Stimulated activated CD4-positive, alpha-beta T cell treated with anti-CD3 and anti-CD28 coated beads, Interleukin-15, amount 100 ng/mL, for 1 hour (primary cell): ENCODE results near the gene TDRD9.

ENCODE experiments used
- DNase-seq, 2 donors: peaks; one replicate each; pipeline ENCODE4 v3.0.0-alpha.2; 2020; ENCODE audit warnings: low read depth in 1 of 2, low spot score in 1 of 2

The TDRD9 gene

DNA sequence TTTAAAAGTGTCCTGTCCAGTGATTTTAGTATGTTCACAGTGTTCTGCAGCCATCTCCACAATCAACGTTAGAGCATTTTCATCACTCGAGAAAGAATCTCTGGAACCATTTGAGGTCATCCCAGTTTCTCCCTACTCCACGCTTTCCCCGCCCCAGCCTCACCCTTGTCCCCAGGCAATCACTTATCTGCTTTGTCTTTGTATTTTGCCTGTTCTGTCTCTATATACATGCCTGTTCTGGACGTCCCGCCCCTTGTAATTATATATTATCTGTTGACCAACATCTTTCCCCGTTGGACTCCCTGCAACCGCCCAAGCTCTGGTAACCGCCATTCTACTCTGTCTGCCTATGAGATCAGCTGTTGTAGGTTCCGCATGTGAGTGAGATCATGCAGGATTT, 135.7 kb downstream of the TDRD9 start:
- no peak for DNase-seq

DNA sequence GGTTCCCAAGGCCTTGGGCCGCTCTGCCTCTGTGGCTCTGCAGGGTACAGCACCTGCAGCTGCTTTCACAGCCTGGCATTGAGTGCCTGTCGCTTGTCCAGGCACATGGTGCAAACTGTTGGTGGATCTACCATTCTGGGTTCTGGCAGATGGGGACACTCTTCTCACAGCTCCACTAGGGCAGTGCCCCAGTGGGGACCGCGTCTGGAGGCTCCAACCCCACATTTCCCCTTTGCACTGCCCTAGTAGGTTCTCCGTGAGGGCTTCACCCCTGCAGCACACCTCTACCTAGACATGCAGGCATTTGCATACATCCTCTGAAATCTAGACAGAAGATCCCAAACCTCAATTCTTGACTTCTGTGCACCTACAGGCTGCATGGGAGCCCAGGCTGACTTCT, 138.0 kb downstream of the TDRD9 start:
- no peak for DNase-seq

DNA sequence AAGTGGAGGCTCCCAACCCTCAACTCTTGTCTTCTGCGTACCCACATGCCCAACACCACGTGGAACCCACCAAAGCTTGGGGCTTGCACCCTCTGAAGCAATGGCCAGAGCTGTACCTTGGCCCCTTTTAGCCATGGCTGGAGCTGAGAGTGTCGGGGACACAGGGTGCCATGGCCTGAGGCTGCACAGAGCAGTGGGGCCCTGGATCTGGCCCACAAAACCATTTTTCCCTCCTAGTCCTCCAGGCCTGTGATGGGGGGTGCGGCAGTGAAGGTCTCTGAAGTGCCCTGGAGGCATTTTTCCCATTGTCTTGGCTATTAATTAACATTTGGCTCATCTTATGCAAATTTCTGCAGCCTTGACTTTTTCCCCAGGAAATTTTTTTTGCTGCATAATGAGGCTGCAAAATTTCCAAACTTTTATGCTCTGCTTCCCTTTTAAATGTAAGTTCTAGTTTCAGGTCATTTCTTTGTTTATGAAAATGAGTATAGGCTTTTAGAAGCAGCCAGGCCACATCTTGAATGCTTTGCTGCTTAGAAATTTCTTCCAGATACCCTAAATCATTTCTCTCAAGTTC, 138.6 kb downstream of the TDRD9 start:
- DNase-seq, result no peak

GRCh38 chr14:104069541-104069940, 141.3 kb downstream of the TDRD9 start:
- DNase-seq, result no peak

DNA sequence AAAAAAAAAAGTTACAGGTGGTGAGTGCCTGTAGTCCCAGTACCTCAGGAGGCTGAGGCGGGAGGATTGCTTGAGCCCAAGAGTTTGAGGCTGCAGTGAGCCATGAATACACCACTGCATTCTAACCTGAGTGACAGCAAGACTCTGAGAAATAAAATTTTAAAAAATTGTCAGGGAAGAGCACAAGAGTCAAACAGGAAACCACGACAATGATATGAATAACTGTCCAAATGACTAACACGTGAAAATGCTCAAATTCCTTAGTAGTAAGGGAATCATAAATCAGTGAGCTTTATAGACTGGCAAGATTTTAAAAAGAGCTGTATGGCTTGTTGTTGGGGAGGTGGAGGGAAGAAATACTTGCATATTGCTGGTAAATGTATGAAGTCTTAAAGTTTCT, 144.3 kb downstream of the TDRD9 start:
- DNase-seq, result no peak

DNA sequence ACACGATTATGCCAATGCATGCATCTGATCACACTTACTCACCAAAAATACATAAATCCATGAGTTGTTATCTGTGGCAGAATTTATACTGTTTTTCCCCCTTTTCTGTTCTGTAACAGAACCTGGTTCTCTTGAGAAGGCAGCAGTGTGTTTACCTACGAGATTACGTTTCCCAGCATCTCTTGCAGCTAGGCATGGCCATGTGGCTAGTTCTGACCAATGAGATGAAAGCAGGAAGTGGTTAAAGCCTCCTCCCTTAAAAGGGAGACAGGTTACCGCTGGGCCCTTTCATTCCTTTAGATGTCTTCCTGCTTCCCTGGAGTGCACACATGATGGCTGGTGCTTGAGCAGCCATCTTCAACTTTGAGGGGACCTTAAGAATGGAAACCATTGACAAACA, 145.5 kb downstream of the TDRD9 start:
- DNase-seq, result no peak

DNA sequence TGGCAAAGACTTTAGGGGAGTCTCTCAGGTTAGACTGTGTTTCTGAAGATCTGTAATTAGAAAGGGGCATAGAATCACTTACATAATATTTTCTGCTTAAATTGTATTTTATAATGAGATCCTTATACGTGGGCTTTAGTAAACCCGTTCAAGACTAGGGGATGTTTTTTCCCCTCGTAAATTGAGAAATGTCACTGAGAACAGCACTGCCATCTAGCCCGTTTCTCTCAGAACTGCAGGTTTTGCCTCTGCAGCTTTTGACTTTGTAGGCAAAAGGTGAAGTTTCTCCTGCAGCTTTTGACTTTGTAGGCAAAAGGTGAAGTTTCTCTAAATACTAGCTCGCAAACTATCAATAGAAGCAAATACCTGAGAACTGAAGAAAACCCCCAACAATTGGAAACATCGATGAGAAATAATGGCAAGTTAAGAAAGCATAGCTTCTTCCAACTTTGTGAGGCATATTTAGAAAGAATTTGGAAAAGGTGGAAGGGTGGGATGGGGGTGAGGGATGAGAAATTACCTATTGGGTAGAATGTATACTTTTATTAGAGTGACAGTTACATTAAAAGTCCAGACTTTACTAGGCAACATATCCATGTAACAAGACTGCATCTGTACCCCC, 147.4 kb downstream of the TDRD9 start:
- DNase-seq, result no peak

- no peak for DNase-seq
Measured at GRCh38 chr14:104076743-104077142, 148.5 kb downstream of the TDRD9 start.

DNA sequence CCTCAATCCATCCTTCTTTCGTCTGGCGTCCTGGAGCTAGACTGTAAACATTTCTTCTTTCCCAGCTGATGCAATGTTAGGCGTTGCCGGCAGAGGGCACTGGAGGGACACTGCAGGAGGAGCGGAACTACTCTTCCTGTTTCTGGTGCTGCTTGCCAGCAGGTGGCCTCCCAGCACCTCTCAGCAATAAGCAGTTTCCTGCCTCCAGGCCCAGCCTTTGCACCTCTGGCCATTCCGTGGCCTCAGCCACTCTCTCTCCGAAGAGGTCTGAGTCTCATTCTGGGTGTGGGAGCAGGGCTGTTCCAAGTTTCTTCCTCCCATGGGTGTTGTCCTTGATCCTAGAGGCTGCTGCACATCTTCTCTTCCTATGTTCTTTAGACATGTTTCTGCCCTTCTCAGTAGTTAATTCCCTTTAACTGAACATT, 149.8 kb downstream of the TDRD9 start:
- peak; percentile 68 to 70 for DNase-seq

DNA sequence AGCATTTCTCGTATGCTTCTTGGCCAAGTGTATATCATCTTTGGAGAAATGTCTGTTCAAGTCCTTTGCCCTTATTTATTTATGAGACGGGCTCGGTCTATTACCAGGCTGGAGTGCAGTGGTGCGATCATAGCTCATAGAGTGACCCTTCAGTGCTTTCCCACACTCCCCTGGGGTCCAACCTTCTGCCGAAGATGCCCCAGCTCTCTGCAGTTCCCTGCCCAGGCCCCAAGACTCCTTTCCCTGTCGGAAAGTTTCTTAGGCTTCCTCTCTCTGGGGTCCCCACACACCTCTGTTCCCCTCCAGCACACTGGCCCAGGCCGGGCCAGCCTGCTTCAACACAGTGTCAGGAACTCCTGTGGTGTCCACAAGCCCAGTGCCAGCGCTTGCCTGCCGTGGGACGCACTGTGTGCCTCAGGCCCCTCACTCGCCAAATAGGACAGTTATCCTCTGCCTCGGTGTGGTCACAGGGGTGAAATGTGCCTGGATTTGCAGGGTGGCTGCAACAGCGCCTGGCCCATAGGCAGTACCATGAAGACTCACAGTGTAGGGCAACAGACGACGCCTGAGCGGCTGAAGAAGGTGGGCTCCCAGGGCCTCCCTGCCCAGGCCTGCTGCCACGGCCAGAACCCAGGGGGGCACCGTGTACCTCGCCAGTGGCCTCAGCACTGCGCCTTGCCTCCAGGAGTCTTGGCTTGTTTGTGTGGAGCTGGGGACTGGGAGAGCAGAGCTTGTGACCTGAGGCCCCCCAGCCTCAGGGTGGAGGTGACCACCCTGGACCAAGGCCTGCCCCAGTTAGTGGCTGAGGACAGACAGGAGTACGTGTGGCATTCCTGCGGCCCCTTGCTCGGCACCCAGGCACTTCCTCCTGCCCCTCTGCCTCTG, 152.4 kb downstream of the TDRD9 start:
- DNase-seq, result no peak

GRCh38 chr14:104081261-104081835, 153.1 kb downstream of the TDRD9 start:
- DNase-seq, result no peak

- no peak for DNase-seq
Measured at GRCh38 chr14:104081951-104082464, 153.8 kb downstream of the TDRD9 start.

DNA sequence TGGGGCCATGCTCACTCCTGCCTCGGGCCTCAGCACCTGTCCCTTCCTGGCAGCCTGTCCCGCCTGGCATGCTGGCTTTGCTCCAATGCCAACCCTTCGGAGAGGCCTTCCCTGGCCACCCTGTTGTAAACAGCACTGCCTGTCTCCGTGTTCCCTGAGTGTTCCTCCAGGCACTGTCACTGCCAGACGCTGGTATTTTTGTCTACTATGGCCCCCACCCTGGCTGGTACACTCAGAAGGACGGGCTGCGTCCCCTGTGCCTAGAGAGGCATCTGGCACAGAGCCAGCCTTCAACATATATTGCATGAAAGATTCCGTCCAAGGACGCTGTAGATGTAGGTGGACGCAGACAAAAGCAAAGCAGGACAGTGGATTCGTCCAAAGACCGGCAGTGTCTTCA, 154.6 kb downstream of the TDRD9 start:
- DNase-seq, result no peak

- no peak for DNase-seq
Measured at GRCh38 chr14:104084251-104085002, 156.2 kb downstream of the TDRD9 start.

- no peak for DNase-seq
Measured at GRCh38 chr14:104085032-104085888, 157.0 kb downstream of the TDRD9 start, which contains the start of gene ASPG. Gene ASPG, plus strand, starts transcription at chr14:104085700. Its CDS starts 71 bp downstream, at chr14:104085771.

GRCh38 chr14:104085889-104086201, 157.6 kb downstream of the TDRD9 start:
- no peak for DNase-seq

DNA sequence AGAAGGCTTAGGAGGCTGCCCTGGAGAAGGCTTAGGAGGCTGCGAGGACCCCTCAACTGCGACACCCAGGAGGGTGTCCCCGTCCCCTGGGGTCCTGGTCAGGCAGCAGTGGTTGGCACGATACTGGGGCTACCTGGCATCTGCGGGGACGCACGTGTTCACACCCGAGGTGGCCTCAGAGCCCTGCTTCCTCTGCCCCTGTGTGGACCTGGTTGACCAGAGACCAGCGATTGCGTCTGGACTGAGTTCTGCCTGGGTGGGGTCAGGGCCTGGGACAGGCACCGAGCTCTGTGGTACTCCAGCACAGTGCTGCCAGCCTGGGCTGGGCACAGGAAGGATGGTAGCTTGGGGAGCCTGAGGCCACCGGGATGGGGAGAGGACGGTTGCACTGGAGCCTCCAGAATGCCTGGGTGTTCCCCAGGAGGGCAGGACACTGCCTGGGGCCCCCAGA, 158.0 kb downstream of the TDRD9 start:
- no peak for DNase-seq

GRCh38 chr14:104086661-104087461, 158.6 kb downstream of the TDRD9 start:
- DNase-seq, result no peak

- DNase-seq, result no peak
Measured at GRCh38 chr14:104087505-104087904, 159.2 kb downstream of the TDRD9 start.
